ENCODE data around the gene SLC6A16.

SLC6A16 gene

GRCh38 chr19:49264258-49264657 is 60.7 kb downstream of the SLC6A16 start:
- no peak for DNase-seq

DNA sequence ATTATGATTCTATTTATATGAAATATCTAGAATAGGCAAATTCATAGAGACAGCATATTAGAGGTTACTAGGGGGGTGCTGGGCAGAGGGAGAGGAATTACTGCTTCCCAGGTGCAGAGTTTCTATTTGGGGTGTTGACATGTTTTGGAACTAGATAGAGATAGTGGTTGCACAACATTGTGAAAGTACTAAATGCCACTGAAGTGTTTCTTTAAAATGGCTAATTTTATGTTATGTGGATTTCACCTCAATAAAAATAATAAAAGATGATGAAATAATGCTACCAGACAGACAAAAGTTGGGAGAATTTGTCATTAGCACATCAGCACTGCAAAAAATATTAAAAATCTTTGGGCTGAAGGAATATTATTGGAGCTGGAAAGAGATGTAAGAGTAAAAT is 63.4 kb downstream of the SLC6A16 start:
- no peak for DNase-seq

- no peak for DNase-seq
Observed at GRCh38 chr19:49256691-49257090, 68.3 kb downstream of the SLC6A16 start.

- no peak for DNase-seq
Observed at GRCh38 chr19:49255674-49256073, 69.3 kb downstream of the SLC6A16 start.

GRCh38 chr19:49249933-49250332 is 75.1 kb downstream of the SLC6A16 start:
- DNase-seq, result no peak

DNA sequence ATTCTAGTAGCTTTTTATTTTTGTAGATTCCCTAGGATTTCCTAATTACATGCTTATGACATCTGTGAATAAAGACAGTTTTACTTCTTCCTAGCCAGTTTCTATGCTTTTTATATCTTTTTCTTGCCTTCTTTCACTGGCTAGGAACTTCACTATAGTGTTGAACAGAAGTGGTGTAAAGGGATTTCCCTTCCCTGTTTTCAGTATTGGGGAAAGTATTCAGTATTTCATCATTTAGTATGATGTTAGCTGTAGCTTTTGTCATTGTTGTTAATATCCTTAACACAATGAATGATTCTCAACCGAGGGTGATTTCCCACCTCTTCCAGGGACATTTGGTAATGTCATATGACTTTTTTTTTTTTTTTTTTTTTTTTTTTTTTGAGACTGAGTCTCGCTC is 77.3 kb downstream of the SLC6A16 start:
- DNase-seq, result no peak

DNA sequence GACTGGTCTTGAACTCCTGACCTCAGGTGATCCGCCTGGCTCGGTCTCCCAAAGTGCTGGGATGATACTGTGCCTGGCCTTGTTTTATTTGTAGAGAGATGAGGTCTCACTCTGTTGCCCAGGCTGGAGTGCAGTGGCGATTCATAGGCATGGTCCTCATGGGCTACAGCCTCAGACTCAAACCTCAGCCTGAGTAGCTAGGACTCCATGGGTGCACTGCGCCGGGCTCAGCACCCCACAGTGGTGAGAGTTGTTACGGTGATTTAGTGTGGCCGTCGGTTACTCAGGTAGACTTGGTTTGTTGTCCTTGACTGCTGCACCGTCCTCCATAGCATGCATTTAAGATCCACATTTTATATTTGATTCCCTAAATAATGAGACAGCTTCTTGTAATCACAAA is 80.7 kb downstream of the SLC6A16 start:
- no peak for DNase-seq

- no peak for DNase-seq
Observed at GRCh38 chr19:49243726-49244125, 81.3 kb downstream of the SLC6A16 start.

- DNase-seq, result no peak
Observed at GRCh38 chr19:49243129-49243528, 81.9 kb downstream of the SLC6A16 start.

DNA sequence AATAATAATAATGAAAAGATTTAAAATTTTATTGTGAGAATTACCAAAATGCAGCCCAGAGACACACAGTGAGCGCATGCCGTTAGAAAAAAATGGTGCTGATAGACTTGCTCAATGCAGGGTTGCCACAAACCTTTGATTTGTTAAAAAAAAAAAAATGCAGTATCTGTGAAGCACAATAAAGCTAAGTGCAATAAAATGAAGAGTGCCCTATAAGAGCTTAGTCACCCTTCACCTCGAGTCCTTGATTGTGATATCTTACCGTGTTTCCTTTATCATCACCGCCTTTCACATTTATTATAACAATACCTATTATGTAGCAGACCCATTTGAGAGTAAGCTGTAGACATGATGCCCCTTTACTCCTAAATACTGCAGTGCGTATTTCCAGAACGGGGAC is 83.2 kb downstream of the SLC6A16 start:
- no peak for DNase-seq

All from stimulated activated naive CD4-positive, alpha-beta T cell treated with Interleukin-2 at 50 U/mL for 16 hours (primary cell).